CD4-positive, alpha-beta T cell treated with Interleukin-15 for 1 hour (primary cell): Measurements from ENCODE around the gene KRT15.

Experiments
- DNase-seq: peaks from one replicate; pipeline ENCODE4 v3.0.0-alpha.2; 2020

KRT15 gene

GRCh38 chr17:41518789-41519449 is at the start of gene KRT15:
TSS of gene KRT15 (minus strand) at chr17:41518890. CDS start at chr17:41518827, 63 bp downstream.
- no peak for DNase-seq

GRCh38 chr17:41567317-41567716 is 48.6 kb upstream of the KRT15 start:
- no peak for DNase-seq

GRCh38 chr17:41565338-41565737 is 46.6 kb upstream of the KRT15 start:
- no peak for DNase-seq

GRCh38 chr17:41563607-41564170 is 45.0 kb upstream of the KRT15 start:
- DNase-seq: no peak

- DNase-seq: no peak
Observed at GRCh38 chr17:41561554-41561953, 42.9 kb upstream of the KRT15 start.

- no peak for DNase-seq
Observed at GRCh38 chr17:41559548-41559947, 40.9 kb upstream of the KRT15 start.

GRCh38 chr17:41556931-41557330 is 38.2 kb upstream of the KRT15 start:
- DNase-seq: no peak

GRCh38 chr17:41556306-41556705 is 37.6 kb upstream of the KRT15 start:
- no peak for DNase-seq

GRCh38 chr17:41555105-41555887 is 36.6 kb upstream of the KRT15 start:
- no peak for DNase-seq

GRCh38 chr17:41553987-41554680 is 35.4 kb upstream of the KRT15 start:
- DNase-seq: no peak

GRCh38 chr17:41553176-41553575 is 34.5 kb upstream of the KRT15 start:
- no peak for DNase-seq

- no peak for DNase-seq
Observed at GRCh38 chr17:41552455-41552854, 33.8 kb upstream of the KRT15 start.

- no peak for DNase-seq
Observed at GRCh38 chr17:41551365-41551764, 32.7 kb upstream of the KRT15 start.

GRCh38 chr17:41549596-41550039 is 30.9 kb upstream of the KRT15 start:
- no peak for DNase-seq

- DNase-seq: peak; percentile 78
Observed at GRCh38 chr17:41548844-41549595, 30.3 kb upstream of the KRT15 start.

GRCh38 chr17:41547921-41548843 is 29.5 kb upstream of the KRT15 start:
- peak; percentile 38 for DNase-seq

GRCh38 chr17:41547378-41547841 is 28.7 kb upstream of the KRT15 start:
- no peak for DNase-seq

- DNase-seq: no peak
Observed at GRCh38 chr17:41546819-41547218, 28.1 kb upstream of the KRT15 start.

GRCh38 chr17:41545829-41546410 is 27.2 kb upstream of the KRT15 start:
- DNase-seq: no peak

GRCh38 chr17:41544935-41545334 is 26.2 kb upstream of the KRT15 start:
- no peak for DNase-seq

- no peak for DNase-seq
Observed at GRCh38 chr17:41544491-41544892, 25.8 kb upstream of the KRT15 start.
